Trophoblast cell (in vitro differentiated cells and primary cell): ENCODE data around the gene PSMB1.
A peak's percentile ranks its signal among the peaks of the same experiment; 100 is the strongest.

Source experiments
- DNase-seq, 2 donors: peaks; one replicate each; pipeline ENCODE4 v3.0.0-alpha.2; 2016
- H2AFZ ChIP-seq: 2 replicates; pipeline ENCODE4 v1.6.1; 2013; ENCODE audit warnings: low read length, moderate library complexity, mild to moderate bottlenecking; ENCODE audit not compliant: insufficient read depth, poor library complexity
- H2AK5ac ChIP-seq: 2 replicates; pipeline ENCODE4 v1.6.1; 2013; ENCODE audit warnings: mild to moderate bottlenecking, low read length
- H2BK120ac ChIP-seq: 2 replicates; pipeline ENCODE4 v1.6.1; 2013; ENCODE audit warnings: low read length, mild to moderate bottlenecking, moderate library complexity; ENCODE audit not compliant: insufficient read depth, poor library complexity
- H2BK12ac ChIP-seq: 2 replicates; pipeline ENCODE4 v1.6.1; 2013; ENCODE audit warnings: mild to moderate bottlenecking, low read length, moderate library complexity
- H2BK5ac ChIP-seq: 2 replicates; pipeline ENCODE4 v1.6.1; 2013; ENCODE audit warnings: low read length, low read depth, moderate library complexity, mild to moderate bottlenecking; ENCODE audit not compliant: poor library complexity
- H3K14ac ChIP-seq: 2 replicates; pipeline ENCODE4 v1.6.1; 2013; ENCODE audit warnings: mild to moderate bottlenecking, low read length
- H3K18ac ChIP-seq: 2 replicates; pipeline ENCODE4 v1.6.1; 2013; ENCODE audit warnings: mild to moderate bottlenecking, low read length
- H3K23ac ChIP-seq: 2 replicates; pipeline ENCODE4 v1.6.1; 2013; ENCODE audit warnings: low read length
- H3K27ac ChIP-seq: 2 replicates; pipeline ENCODE4 v1.5.1; 2013; ENCODE audit warnings: low read depth, mild to moderate bottlenecking, inconsistent platforms, low read length, moderate library complexity
- H3K27me3 ChIP-seq: 2 replicates; pipeline ENCODE4 v1.6.1; 2013; ENCODE audit warnings: inconsistent platforms, mild to moderate bottlenecking, low read length, moderate library complexity; ENCODE audit not compliant: insufficient read depth
- H3K36me3 ChIP-seq, 2 experiments: 1 replicate in 1 of 2; 2 replicates in 1 of 2; pipeline ENCODE4 v1.6.1; 2013; ENCODE audit warnings: low read length in 2 of 2, mild to moderate bottlenecking in 2 of 2, moderate library complexity in 1 of 2; ENCODE audit not compliant: insufficient read depth in 2 of 2, control insufficient read depth in 1 of 2
- H3K4ac ChIP-seq: 2 replicates; pipeline ENCODE4 v1.6.1; 2013; ENCODE audit warnings: low read depth, mild to moderate bottlenecking, low read length, moderate library complexity
- H3K4me1 ChIP-seq, 2 experiments: 1 replicate in 1 of 2; 2 replicates in 1 of 2; pipeline ENCODE4 v1.6.1; 2013; ENCODE audit warnings: low read length in 2 of 2, mild to moderate bottlenecking in 2 of 2, moderate library complexity in 1 of 2; ENCODE audit not compliant: insufficient read depth in 2 of 2, control insufficient read depth in 1 of 2
- H3K4me2 ChIP-seq: 2 replicates; pipeline ENCODE4 v1.6.1; 2013; ENCODE audit warnings: inconsistent platforms, mild to moderate bottlenecking, low read length, moderate library complexity
- H3K4me3 ChIP-seq: 2 replicates; pipeline ENCODE4 v1.5.1; 2013; ENCODE audit warnings: mild to moderate bottlenecking, low read depth, low read length, inconsistent platforms
- H3K79me1 ChIP-seq: one replicate; pipeline ENCODE4 v1.6.1; 2013; ENCODE audit warnings: low read length
- H3K79me2 ChIP-seq: 2 replicates; pipeline ENCODE4 v1.6.1; 2013; ENCODE audit warnings: low read length, mild to moderate bottlenecking; ENCODE audit not compliant: control insufficient read depth, insufficient read depth, poor library complexity
- H3K9ac ChIP-seq: 2 replicates; pipeline ENCODE4 v1.6.1; 2013; ENCODE audit warnings: mild to moderate bottlenecking, low read length
- H3K9me3 ChIP-seq: 2 replicates; pipeline ENCODE4 v1.6.1; 2013; ENCODE audit warnings: low read depth, mild to moderate bottlenecking, control low read depth, inconsistent platforms, low read length; ENCODE audit not compliant: insufficient read depth
- H4K12ac ChIP-seq: 2 replicates; pipeline ENCODE4 v1.6.1; 2013; ENCODE audit warnings: low read depth, mild to moderate bottlenecking, low read length, moderate library complexity
- H4K8ac ChIP-seq: 2 replicates; pipeline ENCODE4 v1.6.1; 2013; ENCODE audit warnings: low read depth, mild to moderate bottlenecking, low read length, moderate library complexity
- H4K91ac ChIP-seq: one replicate; pipeline ENCODE4 v1.6.1; 2013; ENCODE audit warnings: low read depth, mild to moderate bottlenecking, low read length, moderate library complexity
- whole genome bisulfite sequencing: extraction: QIAGEN DNeasy Blood & Tissue Kit; methylation state at CpG from one replicate; pipeline ENCODE4 v1.1.7; 2013; ENCODE audit warnings: missing lambda C conversion rate; ENCODE audit not compliant: insufficient read length, insufficient coverage; ENCODE audit errors: extremely low coverage; 5-methylcytosine and 5-hydroxymethylcytosine counted together

The PSMB1 gene

DNA sequence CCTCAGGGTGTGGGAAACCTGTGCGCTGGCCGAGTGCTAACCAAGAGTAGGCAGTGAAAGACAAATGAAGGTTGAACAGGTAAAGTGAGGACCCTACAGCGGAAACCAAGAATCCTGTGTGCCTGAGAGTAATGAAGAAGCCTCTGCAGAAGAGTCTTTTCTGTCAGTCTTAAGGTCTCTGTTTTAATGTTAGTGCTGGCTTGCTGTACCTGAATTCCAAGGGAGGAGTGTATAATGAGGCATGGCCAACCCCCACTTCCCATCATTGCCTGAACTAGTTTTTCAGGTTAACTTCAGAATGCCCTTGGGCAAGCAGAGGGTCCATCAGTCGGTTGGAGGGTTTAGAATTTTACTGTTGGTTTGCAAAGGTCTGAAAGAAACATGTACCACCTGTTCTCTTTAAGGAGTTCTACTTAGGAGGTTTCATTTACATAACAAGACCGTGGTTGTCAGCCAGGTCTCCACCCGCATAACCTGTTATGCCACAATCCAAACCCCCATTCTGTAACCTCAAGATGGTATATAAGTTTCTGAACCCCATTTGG, 31.9 kb upstream of the PSMB1 start:
- H3K23ac ChIP-seq, result no peak overlapping the region
- peak overlapping the region; percentile 93 for H3K4me2 ChIP-seq
- peak overlapping the region; percentile 92 for H3K9ac ChIP-seq
- peak overlapping the region; percentile 93 for H4K12ac ChIP-seq
- H3K27me3 ChIP-seq, result no peaks in the 10 kb centered on the region
- H3K9me3 ChIP-seq, result no peaks in the 10 kb centered on the region
- peaks cover 4 to 13% of the 10 kb centered on the region in 2 experiments for H3K36me3 ChIP-seq
- peaks cover 9% of the 10 kb centered on the region for H3K79me1 ChIP-seq
- peak overlapping the region; percentile 97 for H2AFZ ChIP-seq
- H3K4me3 ChIP-seq, result peak overlapping the region; percentile 98
- H3K14ac ChIP-seq, result peak overlapping the region; percentile 97
- peaks cover 4 to 7% of the 10 kb centered on the region in 2 experiments for H3K4me1 ChIP-seq
- H2AK5ac ChIP-seq, result peak overlapping the region; percentile 88
- H2BK12ac ChIP-seq, result peak overlapping the region; percentile 93
- peak overlapping the region; percentile 95 for H4K91ac ChIP-seq
- H3K79me2 ChIP-seq, result peaks cover 8% of the 10 kb centered on the region
- H3K27ac ChIP-seq, result peak overlapping the region; percentile 96
- H2BK120ac ChIP-seq, result peak overlapping the region; percentile 93
- no CpG with 5 or more reads among the region's 6 CpGs for WGBS
- peak in 1 of 2 donors; percentile 42 for DNase-seq
- peak overlapping the region; percentile 93 for H3K18ac ChIP-seq
- H2BK5ac ChIP-seq, result peak overlapping the region; percentile 94
- peak overlapping the region; percentile 96 for H4K8ac ChIP-seq
- peak overlapping the region; percentile 92 for H3K4ac ChIP-seq

DNA sequence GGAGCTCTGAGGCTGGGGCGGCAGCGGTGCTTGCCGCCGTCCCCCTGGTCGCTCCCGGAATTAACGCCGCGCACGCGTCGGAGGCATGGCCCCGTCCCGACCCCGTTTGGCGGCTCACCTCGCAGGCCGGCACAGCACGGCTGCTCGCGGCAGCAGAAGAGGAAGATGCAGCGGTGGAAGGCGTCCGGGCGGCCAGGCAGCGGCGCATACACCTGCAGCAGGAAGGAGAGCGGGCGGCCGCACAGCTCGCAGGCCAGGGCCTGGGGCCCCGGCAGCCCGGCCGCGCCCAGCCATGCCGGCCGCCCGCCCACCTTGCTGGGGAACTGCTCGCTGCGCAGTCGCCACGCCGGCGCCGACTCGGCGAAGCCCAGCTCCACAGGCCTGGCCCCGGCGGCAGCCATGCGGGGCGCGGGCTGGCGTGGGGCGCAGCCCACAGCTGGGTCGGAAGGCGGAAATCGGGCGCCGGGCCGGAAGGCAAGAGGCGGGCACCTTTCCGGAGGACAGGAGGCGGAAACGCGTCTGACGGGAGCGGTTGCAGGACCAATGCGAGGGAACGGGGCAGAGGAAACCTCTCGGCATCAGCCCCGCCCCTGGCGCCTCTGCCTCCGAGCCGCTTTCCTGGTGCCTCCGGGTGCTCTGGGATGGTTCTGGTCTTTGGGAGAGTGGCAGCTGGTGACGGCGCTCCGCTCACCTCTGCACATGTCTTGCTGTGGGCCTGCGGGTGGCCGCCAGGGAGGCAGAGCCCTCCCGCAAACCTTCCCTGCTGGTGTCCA, 31.3 kb upstream of the PSMB1 start, which contains the start of gene PDCD2:
Gene PDCD2, minus strand, starts transcription at position 457 of the 773 bp plus-strand sequence. Its CDS starts 56 bp downstream, at position 401.
- peak within 1 kb of the TSS; percentile 93 for H3K4me2 ChIP-seq
- H3K9ac ChIP-seq, result peak within 1 kb of the TSS; percentile 92
- H2BK12ac ChIP-seq, result peak within 1 kb of the TSS; percentile 93
- DNase-seq, result peak; percentile 92 to 93
- H3K36me3 ChIP-seq, result peaks cover 4 to 13% of the 10 kb centered on the region in 2 experiments
- peak within 1 kb of the TSS; percentile 98 for H3K4me3 ChIP-seq
- H3K79me2 ChIP-seq, result peaks cover 8% of the 10 kb centered on the region
- peaks cover 9% of the 10 kb centered on the region for H3K79me1 ChIP-seq
- peak within 1 kb of the TSS; percentile 92 for H3K4ac ChIP-seq
- H3K9me3 ChIP-seq, result no peaks in the 10 kb centered on the region
- peak within 1 kb of the TSS; percentile 94 for H2BK5ac ChIP-seq
- peaks cover 4 to 7% of the 10 kb centered on the region in 2 experiments for H3K4me1 ChIP-seq
- peak within 1 kb of the TSS; percentile 95 for H4K91ac ChIP-seq
- H3K14ac ChIP-seq, result peak within 1 kb of the TSS; percentile 97
- H4K12ac ChIP-seq, result peak within 1 kb of the TSS; percentile 94
- H4K8ac ChIP-seq, result peak within 1 kb of the TSS; percentile 96
- peak within 1 kb of the TSS; percentile 93 for H3K18ac ChIP-seq
- peak within 1 kb of the TSS; percentile 97 for H2AFZ ChIP-seq
- peak within 1 kb of the TSS; percentile 93 for H2BK120ac ChIP-seq
- no peak within 1 kb of the TSS for H3K23ac ChIP-seq
- peak within 1 kb of the TSS; percentile 88 for H2AK5ac ChIP-seq
- no peaks in the 10 kb centered on the region for H3K27me3 ChIP-seq
- peak within 1 kb of the TSS; percentile 96 for H3K27ac ChIP-seq
- WGBS, result no CpG with 5 or more reads among the region's 81 CpGs

DNA sequence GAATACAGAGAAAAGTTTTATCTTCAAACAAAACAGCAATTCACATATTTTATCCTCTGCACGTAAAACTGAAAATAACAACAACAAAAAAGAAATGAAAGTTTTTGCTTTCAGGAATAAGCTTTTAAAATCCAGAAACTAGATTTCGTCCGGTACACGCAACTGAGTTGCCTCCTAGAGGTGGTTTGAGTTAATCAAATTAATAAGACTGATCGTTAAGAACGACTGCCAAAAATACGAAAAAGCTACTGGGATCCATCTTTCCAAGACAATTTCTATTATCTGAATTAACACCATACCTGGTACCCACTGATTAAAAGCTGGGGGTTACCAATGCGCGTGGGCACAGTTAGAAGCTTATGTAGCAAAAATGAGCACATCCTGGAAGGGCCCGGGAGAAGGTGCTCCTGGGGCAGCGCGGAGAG, 30.7 kb upstream of the PSMB1 start:
- no CpG with 5 or more reads among the region's 12 CpGs for WGBS
- peak overlapping the region; percentile 86 for H4K8ac ChIP-seq
- H3K4me2 ChIP-seq, result peak overlapping the region; percentile 93
- H3K4ac ChIP-seq, result peak overlapping the region; percentile 87
- H3K4me1 ChIP-seq, result peaks cover 4 to 7% of the 10 kb centered on the region in 2 experiments
- peak overlapping the region; percentile 94 for H4K91ac ChIP-seq
- peak overlapping the region; percentile 86 for H3K14ac ChIP-seq
- H3K27me3 ChIP-seq, result no peaks in the 10 kb centered on the region
- H2AK5ac ChIP-seq, result no peak overlapping the region
- no peak overlapping the region for H2BK5ac ChIP-seq
- peak overlapping the region; percentile 98 for H3K4me3 ChIP-seq
- no peaks in the 10 kb centered on the region for H3K9me3 ChIP-seq
- peak overlapping the region; percentile 91 for H3K9ac ChIP-seq
- peaks cover 9% of the 10 kb centered on the region for H3K79me1 ChIP-seq
- DNase-seq, result peak in 1 of 2 donors; percentile 18
- H3K79me2 ChIP-seq, result peaks cover 8% of the 10 kb centered on the region
- H2BK120ac ChIP-seq, result peak overlapping the region; percentile 71
- H3K36me3 ChIP-seq, result peaks cover 4 to 15% of the 10 kb centered on the region in 2 experiments
- H2BK12ac ChIP-seq, result no peak overlapping the region
- H2AFZ ChIP-seq, result peak overlapping the region; percentile 94
- H3K23ac ChIP-seq, result no peak overlapping the region
- peak overlapping the region; percentile 96 for H3K27ac ChIP-seq
- H3K18ac ChIP-seq, result peak overlapping the region; percentile 58
- H4K12ac ChIP-seq, result peak overlapping the region; percentile 94

GRCh38 chr6:170578909-170579308, 25.8 kb upstream of the PSMB1 start:
- Histone ChIP-seq H3K79me1 (peaks cover under 1% of the 10 kb centered on the region), H3K18ac (no peak overlapping the region), H3K4ac (no peak overlapping the region), H3K79me2 (peaks cover under 1% of the 10 kb centered on the region), H2AK5ac (no peak overlapping the region), H3K14ac (no peak overlapping the region), H2BK120ac (no peak overlapping the region), H2BK5ac (no peak overlapping the region), H4K8ac (no peak overlapping the region), H3K9me3 (no peaks in the 10 kb centered on the region), H3K4me2 (no peak overlapping the region), H4K12ac (no peak overlapping the region), H2AFZ (no peak overlapping the region), H3K4me1 (peaks cover 0 to 2% of the 10 kb centered on the region in 2 experiments), H3K4me3 (no peak overlapping the region), H3K27me3 (no peaks in the 10 kb centered on the region), H4K91ac (no peak overlapping the region), H2BK12ac (no peak overlapping the region), H3K36me3 (peaks cover 8 to 27% of the 10 kb centered on the region in 2 experiments), H3K27ac (no peak overlapping the region), H3K9ac (no peak overlapping the region), H3K23ac (no peak overlapping the region)
- DNase-seq, result no peak
